Endothelial cell of umbilical vein (primary cell): ENCODE results near the gene BLTP2. TPM values are rescaled to one million over a fixed set of nuclear protein-coding genes. Genes with fewer than 3 reads are reported as not detected.

ENCODE experiments used
- BruUV-seq: library from RNA; stranded (reverse); fragments of 400-500 nt; replicated peaks from 2 replicates; lab custom pipeline; 2021; lab: Mats Ljungman, UMichigan
- CTCF ChIA-PET: fragments of 300-600, 350-600 bp; sonication (Branson Sonifier 250); formaldehyde crosslinking; loops from one replicate; lab custom pipeline; 2021; ENCODE audit warnings: antibody characterized with exemption, inconsistent platforms; lab: Charles Lee
- POLR2A ChIA-PET: fragments of 300-600, 350-600 bp; sonication (Branson Sonifier 250); formaldehyde crosslinking; loops from one replicate; lab custom pipeline; 2021; ENCODE audit warnings: antibody characterized with exemption, inconsistent platforms; lab: Charles Lee
- DNase-seq: peaks from one replicate; pipeline ENCODE4 v3.0.0-alpha.2; 2011; ENCODE audit warnings: low read depth, low spot score
- FAIRE-seq: peaks from 2 replicates; lab custom pipeline; 2011; peaks lifted over from hg19 to GRCh38; lab: Jason Lieb, UNC
- H2AFZ ChIP-seq: 2 replicates; pipeline ENCODE4 v1.6.0; 2012; ENCODE audit warnings: low read depth, low read length, control low read depth, inconsistent platforms
- H3K27ac ChIP-seq: 2 replicates; pipeline ENCODE4 v1.5.1; 2011; ENCODE audit warnings: low read depth, mild to moderate bottlenecking, control low read depth, low read length, moderate library complexity; ENCODE audit not compliant: insufficient read depth
- H3K27me3 ChIP-seq, 2 experiments: 2 replicates each; pipeline versions ENCODE4 v1.6.0 to v1.6.1; 2011; ENCODE audit warnings: low read length in 2 of 2, mixed read lengths in 1 of 2; ENCODE audit not compliant: control insufficient read depth in 2 of 2, insufficient read depth in 2 of 2
- H3K36me3 ChIP-seq, 2 experiments: 2 replicates in 1 of 2; 3 replicates in 1 of 2; pipeline ENCODE4 v1.5.1; 2011; ENCODE audit warnings: low read length in 2 of 2, mild to moderate bottlenecking in 1 of 2, moderate library complexity in 1 of 2; ENCODE audit not compliant: control insufficient read depth in 2 of 2, insufficient read depth in 2 of 2; ENCODE audit errors: extremely low read depth in 1 of 2
- H3K4me1 ChIP-seq: 3 replicates; pipeline ENCODE4 v1.5.1; 2011; ENCODE audit warnings: mild to moderate bottlenecking, low read length; ENCODE audit not compliant: control insufficient read depth, insufficient read depth; ENCODE audit errors: extremely low read depth
- H3K4me2 ChIP-seq: 2 replicates; pipeline ENCODE4 v1.6.1; 2011; ENCODE audit warnings: low read length, control low read depth, mixed read lengths; ENCODE audit not compliant: insufficient read depth
- H3K4me3 ChIP-seq, 3 experiments: fragments of 200-600 bp in 1 of 3; sonication (generic), shearing (Covaris generic) in 1 of 3; replicated peaks in 1 of 3; 2 replicates each; pipeline ENCODE4 v1.5.1; 2011 to 2016; ENCODE audit warnings: control low read depth in 3 of 3, low read length in 3 of 3, mild to moderate bottlenecking in 2 of 3, inconsistent platforms in 1 of 3, low read depth in 1 of 3, moderate library complexity in 1 of 3; ENCODE audit not compliant: insufficient read depth in 1 of 3
- H3K79me2 ChIP-seq: 2 replicates; pipeline ENCODE4 v1.6.0; 2012; ENCODE audit warnings: low read length, inconsistent platforms; ENCODE audit not compliant: control insufficient read depth, insufficient read depth
- H3K9ac ChIP-seq: replicated peaks from 2 replicates; pipeline ENCODE3; 2011; ENCODE audit warnings: low read length, control low read depth; ENCODE audit not compliant: insufficient read depth; ENCODE audit errors: extremely low read depth
- H3K9me1 ChIP-seq: replicated peaks from 3 replicates; pipeline ENCODE4 v1.6.0; 2011; ENCODE audit warnings: mild to moderate bottlenecking, low read length; ENCODE audit not compliant: control insufficient read depth, insufficient read depth; ENCODE audit errors: extremely low read depth
- H3K9me3 ChIP-seq: replicated peaks from 2 replicates; pipeline ENCODE4 v1.5.1; 2012; ENCODE audit warnings: low read length, inconsistent platforms; ENCODE audit not compliant: control insufficient read depth, insufficient read depth
- H4K20me1 ChIP-seq: replicated peaks from 2 replicates; pipeline ENCODE3; 2011; ENCODE audit warnings: mild to moderate bottlenecking, low read length; ENCODE audit not compliant: control insufficient read depth, insufficient read depth; ENCODE audit errors: extremely low read depth
- EZH2 ChIP-seq: IDR thresholded peaks from 2 replicates; pipeline ENCODE4 v1.6.1; 2012; ENCODE audit warnings: borderline replicate concordance, low read depth, mild to moderate bottlenecking, moderate library complexity, low read length, inconsistent platforms; ENCODE audit not compliant: severe bottlenecking
- FOS ChIP-seq: IDR thresholded peaks from 2 replicates; pipeline ENCODE4 v1.6.1; 2011; ENCODE audit warnings: mild to moderate bottlenecking, low read length, moderate library complexity, borderline replicate concordance; ENCODE audit not compliant: insufficient read depth
- GATA2 ChIP-seq: IDR thresholded peaks from 2 replicates; pipeline ENCODE4 v1.7.0; 2011; ENCODE audit warnings: low read depth, mild to moderate bottlenecking, moderate library complexity, mixed read lengths, low read length; ENCODE audit not compliant: insufficient read length, insufficient read depth
- JUN ChIP-seq: IDR thresholded peaks from 2 replicates; pipeline ENCODE4 v1.6.1; 2011; ENCODE audit warnings: borderline replicate concordance, low read depth; ENCODE audit not compliant: insufficient read length, insufficient read depth
- MYC ChIP-seq: IDR thresholded peaks from one replicate; pipeline ENCODE4 v1.6.1; 2011; ENCODE audit warnings: mild to moderate bottlenecking, low read depth, low read length
- POLR2A ChIP-seq: IDR thresholded peaks from 2 replicates; pipeline ENCODE4 v1.6.1; 2012; ENCODE audit warnings: low read depth, mild to moderate bottlenecking, control low read depth, low read length
- POLR2AphosphoS5 ChIP-seq: IDR thresholded peaks from 2 replicates; pipeline ENCODE4 v1.6.1; 2012; ENCODE audit warnings: low read depth, mild to moderate bottlenecking, control low read depth, low read length, moderate library complexity; ENCODE audit not compliant: insufficient read depth
- dilution Hi-C: fragments of 300-500 bp; cut with MboI; formaldehyde crosslinking; loops from one replicate; pipeline ENCODE4 v1.15.0; 2019; ENCODE audit warnings: low sequenced_read_pairs; ENCODE audit not compliant: extremely low pct_ligation_motif_present
- intact Hi-C: fragments of 100-400 bp; cut with micrococcal nuclease; formaldehyde crosslinking; loops from one replicate; pipeline ENCODE4 v1.10.0; 2022
- polyA plus RNA-seq, 4 experiments: library from polyadenylated mRNA; depleted of rRNA in 3 of 4; stranded (reverse) in 3 of 4; unstranded in 1 of 4; fragments of >200 nt; gene quantifications; 2 replicates each; pipeline versions ENCODE4 v1.2.1 to v1.2.3, GENCODE V29; 2011 to 2012; ENCODE audit warnings: missing spikeins in 1 of 4
- total RNA-seq: library from RNA; stranded (reverse); gene quantifications from 2 replicates; pipeline ENCODE4 v1.2.3, GENCODE V29; 2021
- TF ChIP-seq, protein P1 (sequence below), 2 donors: IDR thresholded peaks; 1 replicate in 1 of 2; 2 replicates in 1 of 2; pipeline ENCODE4 v1.5.1; 2011; ENCODE audit warnings: low read length in 2 of 2, mild to moderate bottlenecking in 2 of 2, moderate library complexity in 2 of 2, control low read depth in 1 of 2, inconsistent platforms in 1 of 2, low read depth in 1 of 2; ENCODE audit not compliant: insufficient read depth in 1 of 2; ENCODE audit errors: extremely low read depth in 1 of 2
- TF ChIP-seq, protein P2 (sequence below): IDR thresholded peaks from 2 replicates; pipeline ENCODE4 v1.6.1; 2011; ENCODE audit not compliant: insufficient read depth, insufficient read length

BLTP2 gene
- total and polyA plus RNA-seq, 2 donors (not counting 3 experiments of a cell fraction or from before 2014, with no cell fraction given): 91.4 to 164 TPM

DNA sequence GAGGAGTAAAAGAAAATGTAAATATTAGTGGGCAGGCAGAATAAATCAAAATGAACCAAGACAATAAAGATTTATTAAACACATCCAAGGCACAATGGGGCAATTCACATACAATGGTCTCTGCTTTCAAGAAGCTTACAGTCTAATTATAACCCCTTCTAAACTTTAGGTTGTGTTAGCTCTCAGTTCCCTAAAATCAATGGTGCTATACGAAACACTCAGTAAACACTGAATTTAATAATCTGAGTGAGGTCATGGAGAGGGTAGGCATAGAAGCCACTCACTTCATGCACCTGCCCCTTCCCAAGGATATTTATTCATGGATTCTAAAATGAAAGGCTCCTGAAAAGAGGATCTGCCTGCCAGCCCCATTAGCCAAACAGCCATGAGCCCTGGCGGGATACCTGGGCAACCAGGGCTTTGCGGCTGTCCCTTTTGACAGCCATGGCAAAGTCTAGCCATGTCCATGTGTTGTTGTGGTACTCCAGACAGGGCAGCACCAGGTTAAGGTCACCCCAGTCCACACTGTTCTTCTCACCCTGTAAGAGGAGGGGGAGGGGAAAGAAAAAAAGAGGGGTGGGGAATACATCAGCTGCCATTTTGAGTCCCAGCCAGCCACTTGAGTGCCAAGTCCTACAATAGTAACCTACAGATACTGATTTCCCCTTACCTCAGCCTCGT is 29.6 kb downstream of the BLTP2 start:
- BruUV-seq: no TSS peak
- peaks cover 32 to 42% of the 10 kb centered on the region in 2 experiments for H3K36me3 ChIP-seq
- POLR2A ChIA-PET: no interaction called here

More for the DNA sequence above, 29.6 kb downstream of the BLTP2 start:
- H3K4me1 ChIP-seq: peaks cover 7% of the 10 kb centered on the region
- intact Hi-C loops (no loop called here), dilution Hi-C loops (no loop called here)
- FAIRE-seq (no peak), DNase-seq (no peak)
- CTCF ChIA-PET: interaction anchor here (1.0 to 2.6 kb wide), 3 partner anchors 19 to 31 kb away, joined by 3 to 5 read pairs (median 4); partner anchors contain the start of gene BLTP2
- no peak overlapping the region for H3K9ac ChIP-seq
- H3K27ac ChIP-seq: no peak overlapping the region
- no peak overlapping the region for H2AFZ ChIP-seq
- H3K9me3 ChIP-seq: no peaks in the 10 kb centered on the region
- no peak overlapping the region for H3K4me2 ChIP-seq
- no peaks in the 10 kb centered on the region for H3K27me3 ChIP-seq
- H3K9me1 ChIP-seq: no peaks in the 10 kb centered on the region
- H4K20me1 ChIP-seq: no peaks in the 10 kb centered on the region
- no peak for TF ChIP-seq FOS
- no peak for TF ChIP-seq MYC
- TF ChIP-seq, protein P1, sequence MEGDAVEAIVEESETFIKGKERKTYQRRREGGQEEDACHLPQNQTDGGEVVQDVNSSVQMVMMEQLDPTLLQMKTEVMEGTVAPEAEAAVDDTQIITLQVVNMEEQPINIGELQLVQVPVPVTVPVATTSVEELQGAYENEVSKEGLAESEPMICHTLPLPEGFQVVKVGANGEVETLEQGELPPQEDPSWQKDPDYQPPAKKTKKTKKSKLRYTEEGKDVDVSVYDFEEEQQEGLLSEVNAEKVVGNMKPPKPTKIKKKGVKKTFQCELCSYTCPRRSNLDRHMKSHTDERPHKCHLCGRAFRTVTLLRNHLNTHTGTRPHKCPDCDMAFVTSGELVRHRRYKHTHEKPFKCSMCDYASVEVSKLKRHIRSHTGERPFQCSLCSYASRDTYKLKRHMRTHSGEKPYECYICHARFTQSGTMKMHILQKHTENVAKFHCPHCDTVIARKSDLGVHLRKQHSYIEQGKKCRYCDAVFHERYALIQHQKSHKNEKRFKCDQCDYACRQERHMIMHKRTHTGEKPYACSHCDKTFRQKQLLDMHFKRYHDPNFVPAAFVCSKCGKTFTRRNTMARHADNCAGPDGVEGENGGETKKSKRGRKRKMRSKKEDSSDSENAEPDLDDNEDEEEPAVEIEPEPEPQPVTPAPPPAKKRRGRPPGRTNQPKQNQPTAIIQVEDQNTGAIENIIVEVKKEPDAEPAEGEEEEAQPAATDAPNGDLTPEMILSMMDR (IDR thresholded peaks at IDR 0.05; ENCODE audit: extremely low read depth in 1 of 2, insufficient read depth in 1 of 2, low read depth in 1 of 2, low read length in 2 of 2): no peak
- TF ChIP-seq POLR2A: no peak
- TF ChIP-seq, protein P2, sequence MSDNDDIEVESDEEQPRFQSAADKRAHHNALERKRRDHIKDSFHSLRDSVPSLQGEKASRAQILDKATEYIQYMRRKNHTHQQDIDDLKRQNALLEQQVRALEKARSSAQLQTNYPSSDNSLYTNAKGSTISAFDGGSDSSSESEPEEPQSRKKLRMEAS: no peak
- TF ChIP-seq POLR2AphosphoS5: no peak
- TF ChIP-seq EZH2: no peak
- no peak for TF ChIP-seq GATA2
- no peak for TF ChIP-seq JUN
- no peaks in the 10 kb centered on the region for H3K79me2 ChIP-seq
- H3K4me3 ChIP-seq: no peak overlapping the region
